Neural cell (in vitro differentiated cells): Measurements from ENCODE around the gene CLEC16A.

ENCODE experiments used
- EP300 ChIP-seq: fragments of 450-650 bp; conservative IDR thresholded peaks from 2 replicates; pipeline ENCODE4 v1.6.1; 2014; ENCODE audit warnings: antibody characterized with exemption, mild to moderate bottlenecking, moderate library complexity; ENCODE audit not compliant: poor library complexity, severe bottlenecking
- EZH2 ChIP-seq: fragments of 200-600, 300-800 bp; shearing (Covaris generic), sonication (generic); IDR thresholded peaks from 2 replicates; pipeline ENCODE4 v1.6.1; 2014; ENCODE audit warnings: antibody characterized with exemption, low read length, borderline replicate concordance, mild to moderate bottlenecking; ENCODE audit not compliant: insufficient read depth, poor library complexity, severe bottlenecking
- POLR2AphosphoS5 ChIP-seq: IDR thresholded peaks from 2 replicates; pipeline ENCODE4 v1.6.1; 2012
- RAD21 ChIP-seq: fragments of 450-650 bp; conservative IDR thresholded peaks from 2 replicates; pipeline ENCODE4 v1.6.1; 2014; ENCODE audit warnings: antibody characterized with exemption, mild to moderate bottlenecking, moderate library complexity
- TAF1 ChIP-seq: IDR thresholded peaks from 2 replicates; pipeline ENCODE4 v1.6.1; 2012; ENCODE audit warnings: low read depth
- TF ChIP-seq, protein P1 (sequence below): fragments of 450-650 bp; IDR thresholded peaks from 2 replicates; pipeline ENCODE4 v1.5.1; 2014; ENCODE audit warnings: antibody characterized with exemption, mild to moderate bottlenecking, moderate library complexity; ENCODE audit not compliant: poor library complexity, severe bottlenecking
- TF ChIP-seq, protein P2 (sequence below): IDR thresholded peaks from 2 replicates; pipeline ENCODE4 v1.6.1; 2012; ENCODE audit warnings: borderline replicate concordance

DNA sequence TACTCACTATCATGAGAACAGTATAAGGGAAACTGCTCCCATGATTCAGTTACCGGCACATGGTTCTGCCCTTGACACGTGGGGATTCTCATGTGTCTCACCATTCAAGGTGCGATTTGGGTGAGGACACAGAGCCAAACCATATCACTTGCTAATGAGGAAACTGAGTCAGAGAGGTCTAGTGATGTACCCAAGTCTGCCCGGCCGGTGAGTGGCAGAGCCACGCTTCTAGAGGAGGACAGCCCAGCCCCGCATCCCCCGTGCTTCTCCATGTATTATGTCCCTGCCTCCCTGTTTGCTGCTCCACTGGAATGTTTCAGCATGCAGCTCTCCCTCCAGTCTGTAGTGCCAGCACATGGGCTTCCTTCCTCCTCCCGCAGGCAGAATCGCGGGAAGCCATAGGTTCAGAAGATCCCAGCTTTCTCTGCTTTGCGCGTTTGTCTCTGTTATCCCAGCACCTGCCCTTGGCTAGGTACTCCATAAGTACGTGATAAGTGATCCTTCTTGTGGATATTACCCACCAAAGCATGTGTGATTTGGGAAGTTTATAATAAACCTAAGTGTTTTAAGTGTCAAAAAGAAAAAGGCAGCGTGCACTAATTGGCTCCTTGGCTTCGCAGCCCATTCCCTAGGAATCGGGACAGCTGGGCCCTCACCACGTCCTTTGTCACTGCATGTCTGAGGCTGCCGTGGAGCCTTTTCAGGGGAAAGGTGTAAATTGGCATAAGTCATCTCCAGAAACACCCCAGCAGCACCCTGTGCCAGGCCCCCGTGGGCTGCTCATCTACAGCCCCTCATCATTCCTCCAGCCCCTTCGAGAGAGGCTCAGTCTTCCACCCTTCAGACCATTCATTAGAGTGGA lies 103.8 kb downstream of the CLEC16A start:
- no peak for TF ChIP-seq EZH2
- TF ChIP-seq, protein P1, sequence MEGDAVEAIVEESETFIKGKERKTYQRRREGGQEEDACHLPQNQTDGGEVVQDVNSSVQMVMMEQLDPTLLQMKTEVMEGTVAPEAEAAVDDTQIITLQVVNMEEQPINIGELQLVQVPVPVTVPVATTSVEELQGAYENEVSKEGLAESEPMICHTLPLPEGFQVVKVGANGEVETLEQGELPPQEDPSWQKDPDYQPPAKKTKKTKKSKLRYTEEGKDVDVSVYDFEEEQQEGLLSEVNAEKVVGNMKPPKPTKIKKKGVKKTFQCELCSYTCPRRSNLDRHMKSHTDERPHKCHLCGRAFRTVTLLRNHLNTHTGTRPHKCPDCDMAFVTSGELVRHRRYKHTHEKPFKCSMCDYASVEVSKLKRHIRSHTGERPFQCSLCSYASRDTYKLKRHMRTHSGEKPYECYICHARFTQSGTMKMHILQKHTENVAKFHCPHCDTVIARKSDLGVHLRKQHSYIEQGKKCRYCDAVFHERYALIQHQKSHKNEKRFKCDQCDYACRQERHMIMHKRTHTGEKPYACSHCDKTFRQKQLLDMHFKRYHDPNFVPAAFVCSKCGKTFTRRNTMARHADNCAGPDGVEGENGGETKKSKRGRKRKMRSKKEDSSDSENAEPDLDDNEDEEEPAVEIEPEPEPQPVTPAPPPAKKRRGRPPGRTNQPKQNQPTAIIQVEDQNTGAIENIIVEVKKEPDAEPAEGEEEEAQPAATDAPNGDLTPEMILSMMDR: no peak
- no peak for TF ChIP-seq TAF1
- TF ChIP-seq RAD21: no peak
- TF ChIP-seq POLR2AphosphoS5: no peak
- TF ChIP-seq, protein P2, sequence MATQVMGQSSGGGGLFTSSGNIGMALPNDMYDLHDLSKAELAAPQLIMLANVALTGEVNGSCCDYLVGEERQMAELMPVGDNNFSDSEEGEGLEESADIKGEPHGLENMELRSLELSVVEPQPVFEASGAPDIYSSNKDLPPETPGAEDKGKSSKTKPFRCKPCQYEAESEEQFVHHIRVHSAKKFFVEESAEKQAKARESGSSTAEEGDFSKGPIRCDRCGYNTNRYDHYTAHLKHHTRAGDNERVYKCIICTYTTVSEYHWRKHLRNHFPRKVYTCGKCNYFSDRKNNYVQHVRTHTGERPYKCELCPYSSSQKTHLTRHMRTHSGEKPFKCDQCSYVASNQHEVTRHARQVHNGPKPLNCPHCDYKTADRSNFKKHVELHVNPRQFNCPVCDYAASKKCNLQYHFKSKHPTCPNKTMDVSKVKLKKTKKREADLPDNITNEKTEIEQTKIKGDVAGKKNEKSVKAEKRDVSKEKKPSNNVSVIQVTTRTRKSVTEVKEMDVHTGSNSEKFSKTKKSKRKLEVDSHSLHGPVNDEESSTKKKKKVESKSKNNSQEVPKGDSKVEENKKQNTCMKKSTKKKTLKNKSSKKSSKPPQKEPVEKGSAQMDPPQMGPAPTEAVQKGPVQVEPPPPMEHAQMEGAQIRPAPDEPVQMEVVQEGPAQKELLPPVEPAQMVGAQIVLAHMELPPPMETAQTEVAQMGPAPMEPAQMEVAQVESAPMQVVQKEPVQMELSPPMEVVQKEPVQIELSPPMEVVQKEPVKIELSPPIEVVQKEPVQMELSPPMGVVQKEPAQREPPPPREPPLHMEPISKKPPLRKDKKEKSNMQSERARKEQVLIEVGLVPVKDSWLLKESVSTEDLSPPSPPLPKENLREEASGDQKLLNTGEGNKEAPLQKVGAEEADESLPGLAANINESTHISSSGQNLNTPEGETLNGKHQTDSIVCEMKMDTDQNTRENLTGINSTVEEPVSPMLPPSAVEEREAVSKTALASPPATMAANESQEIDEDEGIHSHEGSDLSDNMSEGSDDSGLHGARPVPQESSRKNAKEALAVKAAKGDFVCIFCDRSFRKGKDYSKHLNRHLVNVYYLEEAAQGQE: no peak
- no peak for TF ChIP-seq EP300
